Endothelial cell of umbilical vein (primary cell): ENCODE data around the gene EPSTI1. TPM values are rescaled to one million over a fixed set of nuclear protein-coding genes. Genes with fewer than 3 reads are reported as not detected.

ENCODE experiments used
- BruUV-seq: library from RNA; stranded (reverse); fragments of 400-500 nt; replicated peaks from 2 replicates; lab custom pipeline; 2021; lab: Mats Ljungman, UMichigan
- CTCF ChIA-PET: fragments of 300-600, 350-600 bp; sonication (Branson Sonifier 250); formaldehyde crosslinking; loops from one replicate; lab custom pipeline; 2021; ENCODE audit warnings: antibody characterized with exemption, inconsistent platforms; lab: Charles Lee
- POLR2A ChIA-PET: fragments of 300-600, 350-600 bp; sonication (Branson Sonifier 250); formaldehyde crosslinking; loops from one replicate; lab custom pipeline; 2021; ENCODE audit warnings: antibody characterized with exemption, inconsistent platforms; lab: Charles Lee
- DNase-seq: peaks from one replicate; pipeline ENCODE4 v3.0.0-alpha.2; 2011; ENCODE audit warnings: low read depth, low spot score
- FAIRE-seq: peaks from 2 replicates; lab custom pipeline; 2011; peaks lifted over from hg19 to GRCh38; lab: Jason Lieb, UNC
- H2AFZ ChIP-seq: 2 replicates; pipeline ENCODE4 v1.6.0; 2012; ENCODE audit warnings: low read depth, low read length, control low read depth, inconsistent platforms
- H3K27ac ChIP-seq: 2 replicates; pipeline ENCODE4 v1.5.1; 2011; ENCODE audit warnings: low read depth, mild to moderate bottlenecking, control low read depth, low read length, moderate library complexity; ENCODE audit not compliant: insufficient read depth
- H3K27me3 ChIP-seq, 2 experiments: 2 replicates each; pipeline versions ENCODE4 v1.6.0 to v1.6.1; 2011; ENCODE audit warnings: low read length in 2 of 2, mixed read lengths in 1 of 2; ENCODE audit not compliant: control insufficient read depth in 2 of 2, insufficient read depth in 2 of 2
- H3K36me3 ChIP-seq, 2 experiments: 2 replicates in 1 of 2; 3 replicates in 1 of 2; pipeline ENCODE4 v1.5.1; 2011; ENCODE audit warnings: low read length in 2 of 2, mild to moderate bottlenecking in 1 of 2, moderate library complexity in 1 of 2; ENCODE audit not compliant: control insufficient read depth in 2 of 2, insufficient read depth in 2 of 2; ENCODE audit errors: extremely low read depth in 1 of 2
- H3K4me1 ChIP-seq: 3 replicates; pipeline ENCODE4 v1.5.1; 2011; ENCODE audit warnings: mild to moderate bottlenecking, low read length; ENCODE audit not compliant: control insufficient read depth, insufficient read depth; ENCODE audit errors: extremely low read depth
- H3K4me2 ChIP-seq: 2 replicates; pipeline ENCODE4 v1.6.1; 2011; ENCODE audit warnings: low read length, control low read depth, mixed read lengths; ENCODE audit not compliant: insufficient read depth
- H3K4me3 ChIP-seq, 3 experiments: fragments of 200-600 bp in 1 of 3; sonication (generic), shearing (Covaris generic) in 1 of 3; replicated peaks in 1 of 3; 2 replicates each; pipeline ENCODE4 v1.5.1; 2011 to 2016; ENCODE audit warnings: control low read depth in 3 of 3, low read length in 3 of 3, mild to moderate bottlenecking in 2 of 3, inconsistent platforms in 1 of 3, low read depth in 1 of 3, moderate library complexity in 1 of 3; ENCODE audit not compliant: insufficient read depth in 1 of 3
- H3K79me2 ChIP-seq: 2 replicates; pipeline ENCODE4 v1.6.0; 2012; ENCODE audit warnings: low read length, inconsistent platforms; ENCODE audit not compliant: control insufficient read depth, insufficient read depth
- H3K9ac ChIP-seq: replicated peaks from 2 replicates; pipeline ENCODE3; 2011; ENCODE audit warnings: low read length, control low read depth; ENCODE audit not compliant: insufficient read depth; ENCODE audit errors: extremely low read depth
- H3K9me1 ChIP-seq: replicated peaks from 3 replicates; pipeline ENCODE4 v1.6.0; 2011; ENCODE audit warnings: mild to moderate bottlenecking, low read length; ENCODE audit not compliant: control insufficient read depth, insufficient read depth; ENCODE audit errors: extremely low read depth
- H3K9me3 ChIP-seq: replicated peaks from 2 replicates; pipeline ENCODE4 v1.5.1; 2012; ENCODE audit warnings: low read length, inconsistent platforms; ENCODE audit not compliant: control insufficient read depth, insufficient read depth
- H4K20me1 ChIP-seq: replicated peaks from 2 replicates; pipeline ENCODE3; 2011; ENCODE audit warnings: mild to moderate bottlenecking, low read length; ENCODE audit not compliant: control insufficient read depth, insufficient read depth; ENCODE audit errors: extremely low read depth
- EZH2 ChIP-seq: IDR thresholded peaks from 2 replicates; pipeline ENCODE4 v1.6.1; 2012; ENCODE audit warnings: borderline replicate concordance, low read depth, mild to moderate bottlenecking, moderate library complexity, low read length, inconsistent platforms; ENCODE audit not compliant: severe bottlenecking
- FOS ChIP-seq: IDR thresholded peaks from 2 replicates; pipeline ENCODE4 v1.6.1; 2011; ENCODE audit warnings: mild to moderate bottlenecking, low read length, moderate library complexity, borderline replicate concordance; ENCODE audit not compliant: insufficient read depth
- JUN ChIP-seq: IDR thresholded peaks from 2 replicates; pipeline ENCODE4 v1.6.1; 2011; ENCODE audit warnings: borderline replicate concordance, low read depth; ENCODE audit not compliant: insufficient read length, insufficient read depth
- MYC ChIP-seq: IDR thresholded peaks from one replicate; pipeline ENCODE4 v1.6.1; 2011; ENCODE audit warnings: mild to moderate bottlenecking, low read depth, low read length
- POLR2AphosphoS5 ChIP-seq: IDR thresholded peaks from 2 replicates; pipeline ENCODE4 v1.6.1; 2012; ENCODE audit warnings: low read depth, mild to moderate bottlenecking, control low read depth, low read length, moderate library complexity; ENCODE audit not compliant: insufficient read depth
- dilution Hi-C: fragments of 300-500 bp; cut with MboI; formaldehyde crosslinking; loops from one replicate; pipeline ENCODE4 v1.15.0; 2019; ENCODE audit warnings: low sequenced_read_pairs; ENCODE audit not compliant: extremely low pct_ligation_motif_present
- intact Hi-C: fragments of 100-400 bp; cut with micrococcal nuclease; formaldehyde crosslinking; loops from one replicate; pipeline ENCODE4 v1.10.0; 2022
- polyA plus RNA-seq, 4 experiments: library from polyadenylated mRNA; depleted of rRNA in 3 of 4; stranded (reverse) in 3 of 4; unstranded in 1 of 4; fragments of >200 nt; gene quantifications; 2 replicates each; pipeline versions ENCODE4 v1.2.1 to v1.2.3, GENCODE V29; 2011 to 2012; ENCODE audit warnings: missing spikeins in 1 of 4
- total RNA-seq: library from RNA; stranded (reverse); gene quantifications from 2 replicates; pipeline ENCODE4 v1.2.3, GENCODE V29; 2021
- TF ChIP-seq, protein P1 (sequence below): IDR thresholded peaks from 2 replicates; pipeline ENCODE4 v1.6.1; 2011; ENCODE audit not compliant: insufficient read depth, insufficient read length

EPSTI1 gene
- total and polyA plus RNA-seq, 2 donors (not counting 3 experiments of a cell fraction or from before 2014, with no cell fraction given) = 0.77 to 3.1 TPM

DNA sequence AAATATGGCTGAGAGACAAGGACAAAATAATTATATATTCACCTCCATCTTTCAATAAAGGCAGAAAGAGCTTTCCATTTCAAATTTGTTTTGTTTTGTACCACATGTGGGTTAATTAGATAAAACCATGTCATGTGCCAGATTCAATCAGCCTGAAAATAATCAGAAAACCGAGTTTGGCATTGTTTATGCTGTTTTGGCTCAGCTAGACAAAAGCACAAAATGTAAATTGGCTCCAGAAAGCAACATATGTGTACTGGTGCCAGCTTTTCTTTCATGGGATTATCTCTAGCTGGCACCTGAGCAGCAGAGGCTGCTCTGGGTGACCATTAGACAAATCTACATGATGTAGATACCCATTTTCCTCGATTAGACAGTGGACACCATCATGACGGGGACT is 22.1 kb upstream of the EPSTI1 start:
- H3K4me2 ChIP-seq = no peak overlapping the region
- H3K9ac ChIP-seq = no peak overlapping the region
- ChIA-PET CTCF (interaction anchor here (1.6 kb wide), 1 partner anchor 8 kb away, joined by 9 read pairs; no protein-coding TSS in a partner anchor), POLR2A (no interaction called here)
- intact Hi-C loops = no loop called here
- H3K27ac ChIP-seq = no peak overlapping the region
- H3K79me2 ChIP-seq = no peaks in the 10 kb centered on the region
- no TSS peak for BruUV-seq
- no peak overlapping the region for H2AFZ ChIP-seq
- TF ChIP-seq EZH2 = no peak
- TF ChIP-seq JUN = no peak
- no peak for TF ChIP-seq POLR2AphosphoS5
- no peak for TF ChIP-seq MYC
- no peak for TF ChIP-seq FOS
- H3K4me1 ChIP-seq = no peaks in the 10 kb centered on the region
- H3K9me1 ChIP-seq = no peaks in the 10 kb centered on the region
- H3K36me3 ChIP-seq = no peaks in the 10 kb centered on the region
- H4K20me1 ChIP-seq = no peaks in the 10 kb centered on the region
- FAIRE-seq = no peak
- no peak for DNase-seq
- no peak overlapping the region for H3K4me3 ChIP-seq
- dilution Hi-C loops = no loop called here
- H3K27me3 ChIP-seq = no peaks in the 10 kb centered on the region
- no peaks in the 10 kb centered on the region for H3K9me3 ChIP-seq

DNA sequence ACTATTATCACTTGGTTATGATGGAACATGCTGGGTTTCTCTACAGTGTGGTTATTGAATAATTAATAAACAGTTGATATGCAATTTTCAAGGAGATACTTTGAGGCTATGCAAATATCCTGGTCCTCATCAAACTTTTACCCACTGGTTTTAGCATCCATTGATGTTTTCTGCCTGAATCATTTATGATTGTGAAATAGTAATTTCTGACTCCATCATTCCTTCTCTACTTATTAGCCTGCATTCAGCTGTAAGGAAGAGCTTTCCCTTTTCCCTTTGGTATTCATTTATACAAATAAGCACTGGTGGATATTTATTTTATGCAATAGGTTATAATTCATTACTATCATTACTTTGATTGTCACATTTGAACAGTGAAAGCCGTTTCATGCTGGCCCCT is 17.5 kb upstream of the EPSTI1 start:
- H2AFZ ChIP-seq = no peak overlapping the region
- peaks cover 2% of the 10 kb centered on the region for H3K4me1 ChIP-seq
- H3K27ac ChIP-seq = no peak overlapping the region
- no peaks in the 10 kb centered on the region for H3K79me2 ChIP-seq
- H3K9ac ChIP-seq = no peak overlapping the region
- CTCF ChIA-PET = no interaction called here
- POLR2A ChIA-PET = no interaction called here
- TF ChIP-seq EZH2 = no peak
- TF ChIP-seq, protein P1, sequence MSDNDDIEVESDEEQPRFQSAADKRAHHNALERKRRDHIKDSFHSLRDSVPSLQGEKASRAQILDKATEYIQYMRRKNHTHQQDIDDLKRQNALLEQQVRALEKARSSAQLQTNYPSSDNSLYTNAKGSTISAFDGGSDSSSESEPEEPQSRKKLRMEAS = no peak
- no peak for TF ChIP-seq MYC
- DNase-seq (no peak), FAIRE-seq (no peak)
- intact Hi-C loops (no loop called here), dilution Hi-C loops (no loop called here)
- peaks cover 0 to 2% of the 10 kb centered on the region in 2 experiments for H3K27me3 ChIP-seq
- no TSS peak for BruUV-seq
- no peak overlapping the region for H3K4me2 ChIP-seq
- H3K9me1 ChIP-seq = no peaks in the 10 kb centered on the region
- no peaks in the 10 kb centered on the region for H3K9me3 ChIP-seq
- no peaks in the 10 kb centered on the region for H4K20me1 ChIP-seq
- no peak overlapping the region for H3K4me3 ChIP-seq
- H3K36me3 ChIP-seq = no peaks in the 10 kb centered on the region
